Measurements from ENCODE around the gene PRKAB2.

- TF ChIP-seq SUZ12 (IDR thresholded peaks at IDR 0.05; ENCODE audit: extremely low read depth, insufficient read depth, insufficient read length) (no peak), ZNF274 (IDR thresholded peaks at IDR 0.05; ENCODE audit: low read depth, low read length) (no peak)
These were observed 3.6 kb downstream of the PRKAB2 start for GRCh38 chr1:147168626-147169058.

Measured in NT2/D1 (cell line).